Erythroblast (primary cell): ENCODE measurements around the gene ADO.

ENCODE experiments used
- GATA1 ChIP-seq: IDR thresholded peaks from 2 replicates; pipeline ENCODE4 v1.6.1; 2011; ENCODE audit warnings: low read depth, mild to moderate bottlenecking, control low read depth, low read length, moderate library complexity
- POLR2A ChIP-seq: IDR thresholded peaks from 2 replicates; pipeline ENCODE4 v1.6.1; 2011; ENCODE audit warnings: mild to moderate bottlenecking, low read length

GRCh38 chr10:62815381-62816075, 11.0 kb downstream of the ADO start:
- TF ChIP-seq POLR2A (no peak), GATA1 (no peak)
